Neutrophil (primary cell): ENCODE measurements around the gene DNMBP.

ENCODE experiments used
- H3K27ac ChIP-seq: fragments of 200-600 bp; sonication (generic); 2 replicates; pipeline ENCODE4 v1.5.1; 2016; ENCODE audit warnings: mild to moderate bottlenecking, moderate library complexity
- H3K27me3 ChIP-seq: fragments of 200-600 bp; sonication (generic); 2 replicates; pipeline ENCODE4 v1.6.0; 2016; ENCODE audit warnings: mild to moderate bottlenecking
- H3K36me3 ChIP-seq: fragments of 200-600 bp; sonication (generic); 2 replicates; pipeline ENCODE4 v1.5.1; 2017
- H3K4me1 ChIP-seq, 2 experiments: fragments of 200-600 bp in 1 of 2; sonication (generic) in 1 of 2; 1 replicate in 1 of 2; 2 replicates in 1 of 2; pipeline versions ENCODE4 v1.5.1 to v1.6.1; 2013 to 2016; ENCODE audit warnings: low read depth in 1 of 2, low read length in 1 of 2, mild to moderate bottlenecking in 1 of 2, moderate library complexity in 1 of 2; ENCODE audit not compliant: control insufficient read depth in 1 of 2, insufficient read depth in 1 of 2
- H3K4me3 ChIP-seq, 2 experiments: fragments of 200-600 bp in 1 of 2; sonication (generic) in 1 of 2; 1 replicate in 1 of 2; 2 replicates in 1 of 2; pipeline ENCODE4 v1.5.1; 2013 to 2016; ENCODE audit warnings: low read depth in 1 of 2, low read length in 1 of 2, mild to moderate bottlenecking in 1 of 2, moderate library complexity in 1 of 2
- H3K9me3 ChIP-seq: fragments of 200-600 bp; sonication (generic); 2 replicates; pipeline ENCODE4 v1.5.1; 2016
- CTCF ChIP-seq: fragments of 200-600 bp; sonication (generic); IDR thresholded peaks from 2 replicates; pipeline ENCODE4 v1.5.1; 2016; ENCODE audit warnings: antibody characterized with exemption

DNMBP gene

GRCh38 chr10:100043796-100044195 lies 34.0 kb upstream of the DNMBP start:
- Histone ChIP-seq H3K4me1 (peaks cover 73 to 75% of the 10 kb centered on the region in 2 experiments), H3K36me3 (no peaks in the 10 kb centered on the region), H3K4me3 (no peak overlapping the region), H3K27me3 (no peaks in the 10 kb centered on the region), H3K27ac (peak overlapping the region; percentile 68), H3K9me3 (no peaks in the 10 kb centered on the region)
- TF ChIP-seq CTCF: no peak

GRCh38 chr10:100043344-100043743 lies 33.6 kb upstream of the DNMBP start:
- Histone ChIP-seq H3K4me3 (no peak overlapping the region), H3K4me1 (peaks cover 77 to 79% of the 10 kb centered on the region in 2 experiments), H3K9me3 (no peaks in the 10 kb centered on the region), H3K27me3 (no peaks in the 10 kb centered on the region), H3K36me3 (no peaks in the 10 kb centered on the region), H3K27ac (peak overlapping the region; percentile 68)
- no peak for TF ChIP-seq CTCF

GRCh38 chr10:100041306-100042002 lies 31.7 kb upstream of the DNMBP start:
- Histone ChIP-seq H3K4me3 (peak overlapping the region in 1 of 2 experiments; percentile 13), H3K27me3 (no peaks in the 10 kb centered on the region), H3K27ac (peak overlapping the region; percentile 71), H3K36me3 (no peaks in the 10 kb centered on the region), H3K9me3 (no peaks in the 10 kb centered on the region), H3K4me1 (peaks cover 77 to 79% of the 10 kb centered on the region in 2 experiments)
- TF ChIP-seq CTCF: no peak

GRCh38 chr10:100038561-100039071 lies 28.9 kb upstream of the DNMBP start:
- Histone ChIP-seq H3K27me3 (no peaks in the 10 kb centered on the region), H3K9me3 (no peaks in the 10 kb centered on the region)

GRCh38 chr10:100037758-100038315 lies 28.1 kb upstream of the DNMBP start:
- Histone ChIP-seq H3K27ac (no peak overlapping the region), H3K4me1 (peaks cover 45% of the 10 kb centered on the region in 2 experiments), H3K9me3 (no peaks in the 10 kb centered on the region), H3K36me3 (no peaks in the 10 kb centered on the region), H3K4me3 (no peak overlapping the region), H3K27me3 (no peaks in the 10 kb centered on the region)
- no peak for TF ChIP-seq CTCF

More at GRCh38 chr10:100038561-100039071, 28.9 kb upstream of the DNMBP start:
- Histone ChIP-seq H3K4me3 (no peak overlapping the region), H3K27ac (peak overlapping the region; percentile 51), H3K36me3 (no peaks in the 10 kb centered on the region), H3K4me1 (peaks cover 52 to 53% of the 10 kb centered on the region in 2 experiments)
- no peak for TF ChIP-seq CTCF
